GM12891 (cell line): ENCODE measurements around the gene CA9.

Source experiments
- DNase-seq: peaks from one replicate; pipeline ENCODE4 v3.0.0; 2011; ENCODE audit warnings: low spot score; ENCODE audit not compliant: insufficient read length
- FAIRE-seq: peaks from 2 replicates; lab custom pipeline; 2011; peaks lifted over from hg19 to GRCh38; lab: Jason Lieb, UNC
- PAX5 ChIP-seq: IDR thresholded peaks from 2 replicates; pipeline ENCODE4 v1.6.1; 2011; ENCODE audit warnings: low read length, moderate library complexity, mild to moderate bottlenecking; ENCODE audit not compliant: insufficient read depth, severe bottlenecking
- POLR2A ChIP-seq: IDR thresholded peaks from 2 replicates; pipeline ENCODE4 v1.6.1; 2011; ENCODE audit warnings: low read depth, low read length, control low read depth
- POLR2AphosphoS5 ChIP-seq: IDR thresholded peaks from 2 replicates; pipeline ENCODE4 v1.6.1; 2011; ENCODE audit warnings: low read depth, low read length, control low read depth
- POU2F2 ChIP-seq: IDR thresholded peaks from 2 replicates; pipeline ENCODE4 v1.6.1; 2011; ENCODE audit warnings: low read depth, mild to moderate bottlenecking, control low read depth, low read length, moderate library complexity
- SPI1 ChIP-seq: IDR thresholded peaks from 2 replicates; pipeline ENCODE4 v1.6.1; 2011; ENCODE audit warnings: low read depth, low read length, control low read depth
- TAF1 ChIP-seq: IDR thresholded peaks from 2 replicates; pipeline ENCODE4 v1.6.1; 2011; ENCODE audit warnings: low read depth, low read length, control low read depth

CA9 gene

DNA sequence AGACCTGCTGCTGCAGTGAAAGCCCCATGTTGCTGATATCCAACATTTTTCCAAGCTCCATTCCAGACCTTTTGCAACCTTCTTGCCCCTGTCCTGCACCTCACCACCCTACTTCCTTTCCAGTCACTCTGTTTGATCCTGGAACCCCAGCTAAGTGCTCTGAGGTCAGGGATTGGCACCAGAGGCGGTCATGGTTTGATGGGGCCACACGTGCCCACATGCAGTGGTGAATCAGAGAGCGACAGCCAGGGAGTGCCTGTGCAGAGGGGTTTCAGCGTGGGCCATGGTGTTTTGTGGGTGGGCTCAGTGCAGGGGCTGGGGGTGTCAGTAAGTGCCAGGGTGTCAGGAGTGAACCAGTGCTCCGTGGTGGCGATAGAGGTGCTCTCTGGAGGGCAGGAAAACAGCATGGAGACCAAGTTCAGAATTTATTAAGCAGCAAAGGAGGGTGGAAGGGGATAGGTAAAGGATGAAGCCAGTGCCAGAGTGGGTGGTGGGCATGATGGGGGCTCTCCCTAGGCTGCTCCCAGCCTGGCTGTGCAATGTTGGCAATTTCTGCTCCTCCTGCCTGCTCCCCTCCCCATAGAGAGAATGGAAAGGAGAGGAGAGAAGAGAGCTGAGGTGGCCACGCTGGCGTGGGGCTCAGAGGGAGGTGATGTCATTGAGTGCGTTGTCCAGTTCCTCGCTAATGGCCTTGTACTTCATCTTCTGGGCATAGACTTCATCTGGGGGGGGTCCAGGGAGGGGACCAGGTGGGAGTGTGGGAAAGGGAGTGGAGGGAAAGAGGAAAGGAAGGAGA lies 9.0 kb downstream of the CA9 start:
- TF ChIP-seq TAF1 = no peak
- no peak for TF ChIP-seq PAX5
- TF ChIP-seq POU2F2 = no peak
- no peak for TF ChIP-seq POLR2AphosphoS5
- no peak for TF ChIP-seq SPI1
- no peak for TF ChIP-seq POLR2A
- no peak for FAIRE-seq
- DNase-seq = no peak

DNA sequence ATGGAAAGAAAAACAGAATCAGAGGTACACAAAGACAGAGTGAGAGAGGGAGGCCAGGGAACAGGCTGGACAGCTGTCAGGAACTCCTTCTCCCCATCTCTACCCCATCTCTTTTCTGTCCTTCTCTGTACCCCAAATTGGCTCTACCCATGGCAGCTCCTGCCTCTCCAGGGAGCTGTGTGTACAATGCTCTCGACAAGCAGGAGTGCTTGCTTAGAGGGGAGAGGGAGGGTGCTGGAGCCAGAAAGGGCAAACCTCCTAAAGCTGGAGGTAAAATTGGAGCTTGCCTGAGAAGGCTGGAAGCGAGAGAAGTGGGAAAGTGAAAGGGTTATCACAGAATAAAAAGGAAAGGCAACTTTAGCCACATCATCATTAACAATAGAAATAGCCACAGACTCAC lies 9.6 kb downstream of the CA9 start:
- TF ChIP-seq TAF1 (no peak), POU2F2 (no peak), PAX5 (no peak), SPI1 (no peak), POLR2A (no peak), POLR2AphosphoS5 (no peak)
- DNase-seq (no peak), FAIRE-seq (no peak)

DNA sequence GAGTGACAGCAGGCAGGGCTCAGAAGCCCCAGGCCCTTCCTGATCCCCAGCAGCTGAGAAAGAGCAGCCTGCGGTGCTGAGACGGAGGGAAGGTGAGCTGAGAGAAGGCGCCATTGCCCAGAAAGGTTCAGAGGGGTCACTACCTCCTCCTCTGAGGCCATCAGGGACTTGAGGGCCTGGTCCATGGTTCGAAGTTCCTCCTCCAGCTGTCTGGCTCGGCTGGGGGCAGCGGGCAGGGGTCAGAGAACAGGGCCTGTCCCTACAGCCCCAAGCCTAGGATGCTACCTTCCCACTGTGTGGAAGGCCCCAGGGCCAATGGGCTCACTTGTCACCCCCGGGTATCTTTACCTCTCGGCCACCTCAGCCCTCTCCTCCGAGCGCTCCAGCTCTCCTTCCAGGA lies 11.2 kb downstream of the CA9 start:
- DNase-seq = no peak
- TF ChIP-seq POLR2A (no peak), POLR2AphosphoS5 (no peak), POU2F2 (no peak), SPI1 (no peak), PAX5 (no peak)
- no peak for FAIRE-seq

DNA sequence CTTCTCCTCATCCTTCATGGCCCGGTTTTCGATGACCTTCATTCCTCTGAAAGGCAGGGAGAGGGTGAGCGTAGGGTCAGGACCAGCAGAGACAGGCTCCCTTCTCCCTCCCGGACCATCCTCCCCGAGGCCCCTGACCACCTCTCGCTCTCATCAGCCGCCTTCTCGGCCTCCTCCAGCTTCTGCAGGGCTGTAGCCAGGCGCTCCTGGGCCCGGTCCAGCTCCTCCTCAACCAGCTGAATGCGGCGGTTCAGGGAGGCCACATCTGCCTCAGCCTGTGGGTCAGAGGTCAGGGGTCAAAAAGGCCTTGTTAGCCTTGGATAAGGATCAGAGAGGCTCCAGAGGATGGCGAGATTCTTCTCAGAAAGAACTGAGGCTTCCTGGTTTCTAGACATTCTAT lies 11.8 kb downstream of the CA9 start:
- FAIRE-seq = no peak
- DNase-seq = no peak
- TF ChIP-seq PAX5 = no peak
- TF ChIP-seq POLR2A = no peak
- TF ChIP-seq SPI1 = no peak

DNA sequence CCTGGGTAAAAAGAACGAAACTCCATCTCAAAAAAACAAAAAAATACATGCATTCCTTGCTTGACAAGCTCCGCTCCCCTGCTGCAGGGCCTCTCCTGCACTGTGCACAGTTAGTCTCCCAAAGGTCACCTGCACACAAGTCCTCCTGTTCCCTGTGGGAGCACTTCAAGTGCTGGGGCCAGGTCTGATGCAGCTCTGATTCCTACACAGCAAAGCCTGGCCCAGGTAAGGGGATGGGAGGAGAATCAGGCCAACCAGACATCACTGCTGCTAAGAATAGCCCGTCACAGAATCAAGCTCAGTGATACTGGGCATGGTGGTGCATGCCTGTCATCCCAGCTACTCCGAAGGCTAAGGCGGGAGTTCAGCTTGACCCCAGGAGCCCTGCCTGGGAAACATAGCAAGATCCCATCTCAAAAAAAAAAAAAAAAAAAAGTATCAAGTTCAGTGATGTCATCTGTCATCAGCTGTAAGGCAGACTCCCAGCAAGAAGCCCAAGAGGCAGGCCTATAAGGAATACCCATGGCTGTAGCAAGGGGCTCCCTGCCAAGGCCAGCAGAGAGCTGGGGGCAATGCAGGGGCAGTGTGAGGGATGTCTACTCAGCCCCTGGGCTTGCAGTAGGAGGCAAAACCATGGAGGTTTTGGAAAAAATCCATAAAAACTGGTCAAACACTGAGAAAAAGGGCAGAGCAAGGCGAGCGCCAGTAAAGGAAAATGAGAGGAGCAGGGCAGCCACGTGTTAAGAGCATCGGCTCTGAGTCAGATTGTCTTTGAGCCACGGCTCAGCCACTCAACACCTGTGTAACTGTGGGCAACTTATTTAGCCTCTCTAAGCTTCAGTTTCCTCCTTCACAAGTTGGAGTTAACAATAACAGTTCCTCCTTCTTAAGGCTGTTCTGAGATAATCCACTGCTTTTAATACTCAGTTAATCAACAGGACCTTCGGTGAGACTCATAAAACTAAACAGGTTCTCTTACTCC lies 12.8 kb downstream of the CA9 start:
- TF ChIP-seq POLR2AphosphoS5 (no peak), PAX5 (no peak), POLR2A (no peak), TAF1 (no peak), SPI1 (no peak), POU2F2 (no peak)
- FAIRE-seq = peak; percentile 76
- DNase-seq = no peak

DNA sequence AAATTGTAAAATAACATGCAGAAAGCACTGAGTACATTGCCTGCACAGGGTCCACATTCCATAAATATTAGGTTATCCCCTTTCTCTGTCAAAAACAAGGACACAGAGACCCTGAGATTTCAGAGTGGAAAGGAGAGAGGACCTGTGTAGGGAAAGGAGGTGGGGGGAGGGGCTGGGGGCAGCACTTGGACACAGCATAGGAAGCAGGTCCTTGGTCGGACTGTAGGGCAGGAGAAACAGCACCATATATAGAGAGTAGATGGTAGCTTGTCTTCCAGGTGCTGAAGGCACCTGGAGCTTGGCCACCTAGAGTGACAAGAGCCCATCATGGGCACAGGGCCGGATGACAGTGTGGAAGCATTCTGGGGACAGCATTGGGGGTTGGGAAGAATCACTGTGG lies 13.6 kb downstream of the CA9 start:
- FAIRE-seq (no peak), DNase-seq (no peak)
- no peak for TF ChIP-seq TAF1
- TF ChIP-seq POU2F2 = no peak
- TF ChIP-seq POLR2AphosphoS5 = no peak
- TF ChIP-seq PAX5 = no peak
- TF ChIP-seq POLR2A = no peak
- TF ChIP-seq SPI1 = no peak

DNA sequence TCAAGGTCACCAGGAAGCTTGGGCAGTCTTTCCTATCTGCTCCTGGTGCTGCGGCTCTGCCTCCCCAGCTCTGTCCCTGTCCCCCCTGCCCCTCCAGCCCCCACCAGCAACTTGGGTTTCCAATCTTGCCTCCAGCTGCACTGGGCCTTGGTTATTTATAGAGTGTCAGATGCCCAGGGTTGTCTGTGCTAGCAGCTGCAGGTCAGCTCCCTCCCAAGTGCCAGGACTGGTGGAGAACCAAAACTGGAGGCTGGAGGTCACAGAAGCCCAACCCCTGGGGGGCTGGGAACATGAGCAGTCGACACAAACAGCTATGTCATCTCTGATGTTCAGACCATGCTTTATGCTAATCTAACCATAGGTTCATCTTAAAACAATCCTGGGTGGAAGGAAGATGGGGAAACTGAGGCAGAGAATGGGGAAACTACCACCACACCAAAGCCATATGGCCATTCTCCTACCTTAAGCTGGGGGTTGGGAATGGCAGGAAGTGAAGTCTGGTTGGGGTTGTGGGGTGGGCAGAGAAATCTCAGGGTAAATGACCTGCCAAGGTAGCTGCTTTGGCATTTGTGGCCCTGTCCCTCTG lies 14.3 kb downstream of the CA9 start:
- TF ChIP-seq TAF1 (no peak), POU2F2 (no peak)
- FAIRE-seq (no peak), DNase-seq (no peak)

DNA sequence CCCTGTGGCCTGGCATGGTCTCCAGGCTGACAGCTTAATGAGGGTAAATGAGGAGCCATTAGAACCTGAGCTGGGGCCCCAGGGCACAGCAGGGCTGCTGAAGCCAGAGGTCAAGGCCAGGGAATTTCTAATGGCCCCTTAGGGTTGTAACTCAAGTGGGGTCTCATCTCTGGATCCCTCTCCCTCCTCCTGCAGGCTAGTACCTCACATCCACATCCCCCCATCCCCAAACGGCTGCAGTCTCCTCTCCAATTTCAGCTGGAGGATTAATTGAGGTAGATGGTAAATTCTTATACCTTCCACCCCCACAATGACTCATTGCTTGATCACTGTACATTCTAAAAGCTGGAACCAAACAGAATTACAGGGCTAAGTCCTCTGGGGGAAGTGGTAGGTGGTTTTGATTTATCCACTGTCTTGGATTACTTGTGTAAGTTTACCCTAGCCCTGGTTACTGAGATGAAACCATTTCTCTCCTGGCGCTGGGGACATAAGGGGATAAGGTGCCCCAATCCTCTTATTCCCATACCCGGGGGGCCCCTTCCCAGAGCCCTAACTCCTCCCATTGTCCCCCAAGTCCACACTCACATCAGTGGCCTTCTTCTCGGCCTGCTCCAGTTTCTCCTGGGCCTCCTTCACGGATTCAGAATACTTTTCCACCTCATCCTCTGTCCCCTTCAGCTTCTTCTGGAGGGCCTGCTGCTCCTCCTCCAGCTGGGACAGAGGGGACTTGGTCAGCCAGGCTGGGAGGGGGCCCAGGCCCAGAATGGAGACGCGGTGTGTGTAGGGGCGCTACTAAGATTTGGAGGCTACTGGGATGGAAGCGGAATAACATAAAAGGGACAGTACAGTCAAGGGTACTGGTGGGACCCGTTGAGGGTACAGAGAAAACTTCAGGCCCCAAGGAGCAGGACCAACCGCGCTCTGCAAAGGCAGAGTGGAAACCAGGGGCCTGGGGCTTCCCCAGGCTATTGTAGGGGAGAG lies 15.1 kb downstream of the CA9 start:
- TF ChIP-seq SPI1 = no peak
- TF ChIP-seq TAF1 = no peak
- no peak for TF ChIP-seq POLR2AphosphoS5
- no peak for TF ChIP-seq POLR2A
- TF ChIP-seq PAX5 = no peak
- no peak for TF ChIP-seq POU2F2
- FAIRE-seq (no peak), DNase-seq (no peak)
